NCI-H82 treated with DMSO at 0.1 percent for 48 hours (cell line): Measurements from ENCODE around the gene GPATCH11.

Source experiments
- DNase-seq: peaks from one replicate; lab custom pipeline; 2025; ENCODE audit not compliant: unreplicated experiment; lab: John Stamatoyannopoulos, UW

GPATCH11 gene

GRCh38 chr2:37105150-37105549 lies 20.8 kb downstream of the GPATCH11 start:
- DNase-seq, result no peak

- DNase-seq, result no peak
These were observed 25.2 kb downstream of the GPATCH11 start for GRCh38 chr2:37109523-37109922.

- no peak for DNase-seq
These were observed 26.2 kb downstream of the GPATCH11 start for GRCh38 chr2:37110306-37111212.

DNA sequence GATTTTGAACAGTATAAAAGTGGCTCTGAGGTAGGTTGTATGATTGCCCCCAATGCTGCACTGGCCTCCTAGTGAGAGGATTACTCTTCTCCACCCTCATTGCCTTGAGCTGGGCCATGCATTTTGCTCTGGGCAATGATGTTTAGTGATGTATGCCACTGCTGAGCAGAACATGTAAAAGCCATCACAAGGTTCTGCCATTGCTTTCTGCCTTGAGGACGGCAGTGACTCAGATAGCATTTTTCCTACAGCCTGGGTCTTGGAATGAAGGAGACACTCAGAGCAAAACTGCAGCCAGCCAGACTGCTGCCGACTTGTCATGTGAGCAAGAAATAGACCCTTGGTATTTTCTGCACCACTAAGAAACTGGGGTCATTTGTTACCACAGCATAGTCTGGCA lies 27.6 kb downstream of the GPATCH11 start:
- DNase-seq, result no peak

- no peak for DNase-seq
These were observed 33.2 kb downstream of the GPATCH11 start for GRCh38 chr2:37117566-37117965.

GRCh38 chr2:37119157-37119556 lies 34.8 kb downstream of the GPATCH11 start:
- DNase-seq, result no peak

DNA sequence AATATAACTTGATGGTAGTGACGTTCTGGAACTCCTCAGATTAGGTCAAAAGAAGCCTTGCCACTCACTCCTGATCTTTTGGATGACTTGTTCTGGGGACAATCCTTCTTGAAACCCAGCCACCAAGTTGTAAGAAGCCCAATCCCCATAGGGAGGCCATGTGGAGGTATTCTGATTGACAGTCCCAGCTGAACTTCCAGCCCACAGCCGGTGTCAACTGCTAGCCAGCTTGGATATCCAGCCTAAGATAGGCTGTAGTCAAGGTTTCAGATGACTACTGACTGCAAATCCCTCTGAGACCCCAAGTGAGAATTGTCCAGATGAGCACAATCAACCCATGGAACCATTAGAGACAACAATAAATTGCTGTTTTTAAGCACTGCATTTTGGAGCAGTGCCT lies 41.1 kb downstream of the GPATCH11 start:
- no peak for DNase-seq

DNA sequence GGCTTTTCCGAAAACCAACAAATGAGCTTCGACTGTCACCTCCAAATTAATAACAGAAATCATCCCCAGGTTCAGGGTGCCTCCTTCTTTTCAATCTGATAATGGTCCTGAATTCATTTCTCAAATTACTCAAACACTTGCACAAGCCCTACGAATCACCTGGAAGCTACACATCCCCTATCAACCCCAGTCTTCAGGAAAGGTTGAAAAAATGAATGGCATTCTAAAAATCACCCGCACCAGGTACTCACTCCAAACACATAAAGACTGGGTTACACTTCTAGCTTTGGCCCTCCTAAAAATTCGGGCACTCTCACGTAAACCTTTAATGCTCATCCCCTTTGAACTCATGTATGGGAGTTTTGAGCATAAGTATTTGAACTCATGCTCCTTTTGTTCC lies 48.6 kb downstream of the GPATCH11 start:
- DNase-seq, result no peak

GRCh38 chr2:37142546-37142945 lies 58.2 kb downstream of the GPATCH11 start:
- no peak for DNase-seq

- DNase-seq, result no peak
These were observed 59.7 kb downstream of the GPATCH11 start for GRCh38 chr2:37143974-37144373.

DNA sequence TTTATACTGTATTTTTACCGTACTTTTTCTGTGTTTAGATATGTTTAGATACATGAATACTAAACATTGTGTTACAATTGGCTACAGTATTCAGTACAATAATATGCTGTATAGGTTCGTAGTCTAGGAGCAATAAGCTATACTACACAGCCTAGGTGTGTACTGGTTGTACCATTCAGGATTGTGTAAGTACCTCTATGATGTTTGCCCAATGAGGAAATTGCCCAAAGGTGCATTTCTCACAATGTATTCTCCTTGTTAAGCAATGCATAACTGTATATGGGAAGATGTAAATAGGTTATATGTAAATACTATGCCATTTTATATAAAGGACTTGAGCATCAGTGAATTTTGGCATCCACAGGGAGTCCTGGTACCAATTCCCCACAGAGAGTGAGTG lies 61.7 kb downstream of the GPATCH11 start:
- DNase-seq, result no peak

DNA sequence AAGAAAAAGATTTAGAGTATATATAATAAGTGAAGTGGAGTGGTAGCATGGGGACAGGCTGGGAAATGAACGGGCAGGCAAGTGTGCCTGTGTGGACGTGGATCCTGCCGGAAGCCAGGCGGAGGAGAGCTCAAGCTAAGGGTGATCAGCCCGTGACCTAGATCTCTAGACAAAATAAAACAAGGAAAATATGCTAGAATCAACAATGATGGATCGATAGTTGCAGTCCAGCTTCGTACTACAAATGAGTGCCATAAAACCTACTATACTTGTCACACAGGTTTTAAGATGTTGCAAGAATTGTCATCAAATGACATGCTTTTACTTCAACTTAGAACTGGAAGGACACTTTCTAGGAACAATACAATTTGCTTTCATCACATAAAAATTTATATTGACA lies 64.0 kb downstream of the GPATCH11 start:
- no peak for DNase-seq
